Upper lobe of left lung (tissue), 6 donors: ENCODE measurements around the gene UHRF1. TPM values are rescaled to one million over a fixed set of nuclear protein-coding genes. Genes with fewer than 3 reads are reported as not detected.
A peak's percentile ranks its signal among the peaks of the same experiment; 100 is the strongest.

Experiments
- ATAC-seq, 2 donors: fragments of 200-7000 bp; cut with Tn5 transposase; one replicate each; pipeline ENCODE4 v1.9.1; 2022; ENCODE audit warnings: mild to moderate bottlenecking in 2 of 2, moderate library complexity in 2 of 2; ENCODE audit not compliant: low FRiP score in 2 of 2
- DNase-seq, 2 donors: peaks; one replicate each; pipeline ENCODE4 v3.0.0-alpha.2; 2019 to 2020
- H3K27ac ChIP-seq, 4 donors: fragments of 200-600 bp; sonication (generic); one replicate each; pipeline ENCODE4 v1.5.1; 2016 to 2019
- H3K27me3 ChIP-seq, 4 donors: fragments of 200-600 bp; sonication (generic); one replicate each; pipeline ENCODE4 v1.5.1; 2017 to 2019
- H3K36me3 ChIP-seq, 4 donors: fragments of 200-600 bp; sonication (generic); one replicate each; pipeline ENCODE4 v1.5.1; 2016 to 2019
- H3K4me1 ChIP-seq, 4 donors: fragments of 200-600 bp; sonication (generic); one replicate each; pipeline ENCODE4 v1.5.1; 2018 to 2019
- H3K4me3 ChIP-seq, 4 donors: fragments of 200-600 bp; sonication (generic); one replicate each; pipeline ENCODE4 v1.5.1; 2017 to 2019; ENCODE audit warnings: mild to moderate bottlenecking in 2 of 4, moderate library complexity in 1 of 4
- H3K9me3 ChIP-seq, 4 donors: fragments of 200-600 bp; sonication (generic); one replicate each; pipeline ENCODE4 v1.5.1; 2018 to 2019
- CTCF ChIP-seq, 6 experiments: fragments of 450-650 bp in 4 of 6; fragments of 200-600 bp in 2 of 6; sonication (generic) in 2 of 6; IDR thresholded peaks; one replicate each; pipeline ENCODE4 v1.5.1; 2016 to 2019; ENCODE audit warnings: antibody characterized with exemption in 6 of 6
- EP300 ChIP-seq, 4 donors: sonication (generic); formaldehyde crosslinking; IDR thresholded peaks; one replicate each; pipeline ENCODE4 v1.5.1; 2017; ENCODE audit warnings: antibody characterized with exemption in 4 of 4, control low read depth in 2 of 4
- POLR2A ChIP-seq, 4 donors: fragments of 450-650 bp; IDR thresholded peaks; one replicate each; pipeline ENCODE4 v1.5.1; 2016 to 2017; ENCODE audit warnings: antibody characterized with exemption in 4 of 4, mild to moderate bottlenecking in 2 of 4
- POLR2AphosphoS5 ChIP-seq, 2 donors: sonication (generic); formaldehyde crosslinking; IDR thresholded peaks; one replicate each; pipeline ENCODE4 v1.5.1; 2017; ENCODE audit warnings: antibody characterized with exemption in 2 of 2
- WGBS, 2 donors: methylation state at CpG; one replicate each; pipeline ENCODE4 v1.1.5; 2017 to 2018; 5-methylcytosine and 5-hydroxymethylcytosine counted together
- total RNA-seq, 6 donors: library from RNA; depleted of rRNA in 4 of 6; stranded (reverse); fragments of >200 nt in 4 of 6; gene quantifications; one replicate each; pipeline versions ENCODE4 v1.1.0 to v1.2.1, GENCODE V29; 2016 to 2021
- donor health status: DM: no; HTN: no; CAD: no; lungs with moderate emphysema.
- donor health status: DM: no; HTN: yes; CAD: no; lungs with severe emphysema.

The UHRF1 gene
- total RNA-seq, 6 donors from 2014 or later: 1.0 to 5.1 (median 2.3) TPM

- peaks cover 25 to 71% (median 44%) of the 10 kb centered on the region in 4 donors for H3K4me1 ChIP-seq
- WGBS, 2 donors: 86 to 87% methylated on average over 20 to 24 of the region's 24 CpGs
- H3K36me3 ChIP-seq: no peaks in the 10 kb centered on the region
- H3K27me3 ChIP-seq: no peaks in the 10 kb centered on the region
- H3K9me3 ChIP-seq: no peaks in the 10 kb centered on the region
- peak overlapping the region in 2 of 4 donors; percentile 3 to 49 for H3K27ac ChIP-seq
- TF ChIP-seq POLR2AphosphoS5 (IDR thresholded peaks at IDR 0.05) (no peak), CTCF (IDR thresholded peaks at IDR 0.05) (no peak), POLR2A (IDR thresholded peaks at IDR 0.05) (no peak), EP300 (IDR thresholded peaks at IDR 0.05) (no peak)
- ATAC-seq: no peak
- DNase-seq: no peak
- H3K4me3 ChIP-seq: no peak overlapping the region
Observed at GRCh38 chr19:4987692-4988370, 78.5 kb downstream of the UHRF1 start.

GRCh38 chr19:4988770-4989251 is 79.5 kb downstream of the UHRF1 start:
- WGBS, 2 donors: 52 to 57% methylated on average over 11 to 13 of the region's 13 CpGs
- ATAC-seq: peak; percentile 75 to 92
- no peaks in the 10 kb centered on the region for H3K27me3 ChIP-seq
- DNase-seq: no peak
- no peaks in the 10 kb centered on the region for H3K36me3 ChIP-seq
- H3K4me1 ChIP-seq: peaks cover 19 to 64% (median 37%) of the 10 kb centered on the region in 4 donors
- peak overlapping the region in 3 of 4 donors; percentile 34 to 49 (median 43) for H3K27ac ChIP-seq
- H3K4me3 ChIP-seq: no peak overlapping the region
- TF ChIP-seq POLR2AphosphoS5 (IDR thresholded peaks at IDR 0.05) (peak; percentile 46 to 72), POLR2A (IDR thresholded peaks at IDR 0.05) (no peak), EP300 (IDR thresholded peaks at IDR 0.05) (peak in 1 of 4 donors; percentile 4), CTCF (IDR thresholded peaks at IDR 0.05) (no peak)
- H3K9me3 ChIP-seq: no peaks in the 10 kb centered on the region

- no peak for ATAC-seq
- no peak overlapping the region for H3K4me3 ChIP-seq
- no peaks in the 10 kb centered on the region for H3K36me3 ChIP-seq
- TF ChIP-seq POLR2AphosphoS5 (IDR thresholded peaks at IDR 0.05): no peak
- no peak for TF ChIP-seq POLR2A (IDR thresholded peaks at IDR 0.05)
- TF ChIP-seq EP300 (IDR thresholded peaks at IDR 0.05): no peak
- TF ChIP-seq CTCF (IDR thresholded peaks at IDR 0.05): no peak
- no peaks in the 10 kb centered on the region for H3K27me3 ChIP-seq
- H3K4me1 ChIP-seq: peaks cover 5 to 53% (median 24%) of the 10 kb centered on the region in 4 donors
- no peaks in the 10 kb centered on the region for H3K9me3 ChIP-seq
- 76 to 91% methylated on average over 7 of the region's 7 CpGs for WGBS, 2 donors
- H3K27ac ChIP-seq: no peak overlapping the region
- DNase-seq: no peak
Observed at GRCh38 chr19:4990306-4990705, 81.0 kb downstream of the UHRF1 start.

GRCh38 chr19:4991538-4991937 is 82.2 kb downstream of the UHRF1 start:
- 86% methylated on average over 9 of the region's 9 CpGs for WGBS, 2 donors
- Histone ChIP-seq H3K36me3 (peaks cover 0 to 9% (median 3%) of the 10 kb centered on the region in 4 donors), H3K4me3 (no peak overlapping the region), H3K9me3 (no peaks in the 10 kb centered on the region), H3K27me3 (no peaks in the 10 kb centered on the region), H3K27ac (no peak overlapping the region), H3K4me1 (peaks cover 5 to 42% (median 19%) of the 10 kb centered on the region in 4 donors)
- no peak for TF ChIP-seq POLR2A (IDR thresholded peaks at IDR 0.05)
- no peak for TF ChIP-seq CTCF (IDR thresholded peaks at IDR 0.05)
- no peak for TF ChIP-seq POLR2AphosphoS5 (IDR thresholded peaks at IDR 0.05)
- ATAC-seq (no peak), DNase-seq (no peak)
